HG03280 (cell line): Measurements from ENCODE around the gene CLIC5.

Source experiments
- ATAC-seq: cut with Tn5 transposase; IDR thresholded peaks from one replicate; pipeline ENCODE4 v1.9.1; 2021; ENCODE audit warnings: mild to moderate bottlenecking, moderate library complexity; ENCODE audit not compliant: unreplicated experiment

Gene CLIC5

DNA sequence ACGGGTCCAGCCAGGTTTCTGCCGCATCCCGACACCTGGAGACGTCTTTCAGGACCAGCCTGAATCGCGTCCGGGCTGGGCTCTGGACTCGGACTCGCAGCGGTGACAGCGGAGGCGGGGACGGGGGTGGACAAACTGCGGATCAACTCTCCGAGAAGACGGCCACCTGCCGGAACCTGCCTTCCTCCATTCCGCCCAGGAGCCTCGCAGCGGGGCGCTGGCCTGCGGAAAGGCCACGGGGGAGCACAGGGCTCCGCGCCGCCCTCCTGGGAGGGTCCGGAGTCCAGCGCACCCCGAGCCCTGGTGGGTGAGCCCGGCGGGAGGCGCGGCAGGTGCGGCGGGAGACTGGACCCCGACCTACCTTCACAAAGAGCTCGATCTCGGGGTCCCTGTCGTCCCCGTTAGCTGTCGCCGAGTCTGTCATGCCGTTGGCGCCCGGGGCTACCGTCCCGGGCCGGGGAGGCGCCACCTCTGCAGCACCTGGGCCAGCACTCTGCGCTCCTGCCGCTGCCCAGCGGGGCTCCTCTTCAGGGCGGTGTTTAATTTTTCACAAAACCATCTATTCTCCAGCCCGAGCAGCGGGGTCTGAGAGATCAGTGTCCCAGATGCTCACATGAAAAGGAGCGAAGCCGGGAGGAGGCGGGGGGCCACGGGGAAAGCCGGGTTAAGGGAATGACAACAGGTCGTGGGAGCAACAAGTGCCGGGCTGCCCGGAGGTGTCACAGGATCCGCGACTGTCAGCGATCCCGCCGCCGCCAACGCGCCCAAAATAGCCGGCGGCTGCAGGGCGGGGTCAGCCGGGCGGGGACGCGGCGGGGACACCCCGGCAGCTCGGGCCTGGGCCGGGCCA, at the start of gene CLIC5:
TSS of gene CLIC5 (minus strand) at position 742 of the 850 bp plus-strand sequence. CDS start at position 424, 318 bp downstream.
- no peak for ATAC-seq

DNA sequence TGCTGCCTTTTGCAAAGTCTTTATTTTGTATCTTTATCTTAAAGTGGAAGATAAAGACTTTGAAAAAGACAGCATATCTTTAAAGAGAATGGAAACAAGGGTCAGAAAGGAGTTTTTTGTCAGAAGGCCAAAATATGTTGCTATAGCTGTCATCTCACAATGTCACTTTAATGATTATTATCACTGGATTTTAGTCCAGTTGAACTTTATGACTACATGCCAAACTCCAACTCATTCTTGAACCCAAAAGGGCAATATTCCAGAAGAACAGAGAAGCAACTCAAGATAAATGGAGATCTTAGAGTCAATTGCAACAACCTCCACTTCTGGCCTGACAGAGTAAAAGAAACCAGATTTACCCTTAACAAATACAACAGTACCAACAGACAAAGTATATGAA, 47.3 kb upstream of the CLIC5 start:
- ATAC-seq: no peak

DNA sequence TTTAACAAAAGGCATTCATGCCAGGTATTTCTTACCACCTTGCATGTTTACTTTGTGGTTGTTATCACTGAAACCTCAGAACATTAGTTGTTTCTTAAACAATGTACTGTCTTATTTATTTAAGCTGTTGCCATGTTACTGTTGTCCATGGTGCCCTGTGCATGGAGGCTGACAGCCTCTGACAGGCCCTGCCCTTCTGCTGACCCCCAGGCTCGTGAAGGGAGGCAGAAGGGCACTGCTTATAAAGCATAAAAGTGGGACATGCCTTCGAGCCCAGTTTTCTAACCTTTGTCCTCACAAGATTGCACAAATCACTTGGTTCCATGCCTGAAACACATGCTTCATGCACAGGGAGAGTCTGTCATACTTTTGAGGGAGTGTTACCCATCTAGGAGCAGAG, 46.7 kb upstream of the CLIC5 start:
- ATAC-seq: no peak

DNA sequence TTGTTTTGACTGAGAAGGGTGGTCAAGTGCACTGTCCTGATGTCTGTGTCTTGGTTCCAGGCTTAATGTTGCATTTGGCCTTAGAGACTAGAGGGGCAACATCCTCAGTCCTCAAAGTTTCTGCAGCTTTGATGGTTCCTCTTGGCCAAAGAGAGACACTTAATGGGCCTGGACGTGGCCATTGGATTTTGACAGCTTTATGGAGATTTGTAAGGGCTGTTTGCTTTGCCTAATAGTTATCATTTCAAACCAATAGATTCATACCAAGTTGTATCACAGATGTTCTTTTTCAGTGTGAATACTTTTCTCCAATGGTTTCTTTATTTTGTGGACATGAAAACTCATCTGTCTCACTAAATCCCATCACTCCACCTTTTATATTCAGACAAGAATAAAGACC, 45.8 kb upstream of the CLIC5 start:
- ATAC-seq: no peak

DNA sequence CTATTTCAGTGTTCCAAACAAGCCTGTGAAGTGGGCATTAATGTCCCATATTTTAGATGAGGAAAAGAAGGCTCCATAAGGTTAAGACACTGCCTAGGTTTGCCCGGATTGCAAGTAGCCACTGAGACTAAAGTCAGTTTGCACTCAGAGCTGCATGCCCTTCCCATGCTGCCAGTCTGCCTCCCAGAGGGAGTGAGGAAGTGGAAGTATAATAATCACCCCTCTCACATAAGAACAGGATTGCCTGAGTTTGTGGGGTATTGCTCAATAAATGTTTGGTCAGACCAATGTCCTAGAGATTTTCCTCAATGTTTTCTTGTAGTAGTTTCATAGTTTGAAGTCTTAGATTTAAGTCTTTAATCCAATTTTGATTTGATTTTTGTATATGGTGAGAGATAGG, 43.9 kb upstream of the CLIC5 start:
- ATAC-seq: no peak

DNA sequence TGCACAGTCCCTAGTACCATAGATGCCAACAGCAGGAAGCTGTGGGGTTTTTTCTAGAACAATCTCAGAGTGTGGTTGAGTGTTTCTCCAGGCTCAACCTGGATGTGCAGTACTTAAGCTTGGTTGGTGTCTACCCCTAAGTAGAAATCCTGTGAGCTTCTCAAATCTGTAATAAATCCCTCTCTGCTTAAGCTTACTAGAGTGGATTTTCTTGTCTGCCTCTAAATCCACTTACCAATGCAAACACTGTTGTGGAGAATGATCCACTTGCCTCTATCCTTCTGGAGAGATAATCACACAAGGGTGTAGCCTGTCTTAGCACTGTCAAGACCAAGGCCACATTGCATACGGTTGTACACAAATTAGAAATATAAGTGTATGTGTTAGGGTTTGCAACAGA, 43.3 kb upstream of the CLIC5 start:
- ATAC-seq: no peak

DNA sequence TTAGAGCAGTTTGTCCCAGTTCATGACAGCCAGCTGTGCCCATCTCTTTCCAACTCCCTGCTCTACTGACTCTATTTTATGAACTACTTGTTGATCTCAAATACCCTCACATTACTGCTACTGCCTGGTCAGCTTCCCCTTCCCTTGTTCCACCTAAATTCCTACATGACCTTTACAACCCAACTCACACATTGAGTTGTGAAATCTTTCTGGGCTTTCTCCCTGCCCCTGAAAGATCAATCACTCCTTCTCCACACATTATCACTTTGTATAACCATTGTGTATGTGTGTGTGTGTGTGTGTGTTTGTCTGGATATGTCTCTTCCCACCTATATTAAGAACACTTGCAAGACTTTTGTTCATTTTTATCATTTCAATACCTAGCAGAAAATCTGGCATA, 42.1 kb upstream of the CLIC5 start:
- ATAC-seq: no peak

DNA sequence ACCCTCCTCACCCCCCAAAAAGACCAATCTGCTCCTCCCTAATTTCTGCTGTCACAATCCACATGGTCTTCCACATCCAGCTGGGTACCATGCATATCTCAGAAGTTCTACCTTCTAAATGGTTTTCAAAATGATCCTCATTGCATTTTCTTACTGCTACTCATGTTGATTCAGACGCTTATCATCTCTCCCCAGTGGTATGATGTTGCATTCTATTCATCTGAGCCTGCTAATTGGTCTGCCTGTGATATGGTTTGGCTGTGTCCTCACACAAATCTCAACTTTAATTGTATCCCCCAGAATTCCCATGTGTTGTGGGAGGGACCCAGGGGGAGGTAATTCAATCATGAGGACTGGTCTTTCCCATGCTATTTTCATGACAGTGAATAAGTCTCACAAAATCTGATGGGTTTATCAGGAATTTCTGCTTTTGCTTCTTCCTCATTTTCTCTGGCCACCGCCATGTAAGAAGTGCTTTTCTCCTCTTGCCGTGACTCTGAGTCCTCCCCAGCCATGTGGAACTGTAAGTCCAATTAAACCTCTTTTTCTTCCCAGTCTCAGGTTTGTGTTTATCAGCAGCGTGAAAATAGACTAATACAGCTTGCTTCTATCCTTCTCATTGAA, 41.4 kb upstream of the CLIC5 start:
- no peak for ATAC-seq

DNA sequence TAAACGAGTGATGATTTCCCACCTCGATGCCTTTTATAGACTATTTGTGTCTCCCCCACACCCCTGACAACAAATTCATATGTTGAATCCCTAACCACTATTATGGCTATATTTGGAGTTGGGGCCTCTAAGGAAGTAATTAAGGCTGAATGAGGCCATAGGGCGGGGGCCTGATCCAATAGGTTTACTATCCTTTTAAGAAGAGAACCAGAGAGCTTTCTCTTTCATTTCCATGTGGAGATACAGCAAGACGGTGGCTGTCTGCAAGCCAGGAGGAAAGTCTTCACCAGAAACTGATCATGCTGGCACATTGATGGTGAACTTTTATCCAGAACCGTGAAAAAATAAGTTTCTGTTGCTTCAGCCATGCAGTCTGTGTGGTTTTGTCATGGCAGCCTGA, 38.9 kb upstream of the CLIC5 start:
- no peak for ATAC-seq

DNA sequence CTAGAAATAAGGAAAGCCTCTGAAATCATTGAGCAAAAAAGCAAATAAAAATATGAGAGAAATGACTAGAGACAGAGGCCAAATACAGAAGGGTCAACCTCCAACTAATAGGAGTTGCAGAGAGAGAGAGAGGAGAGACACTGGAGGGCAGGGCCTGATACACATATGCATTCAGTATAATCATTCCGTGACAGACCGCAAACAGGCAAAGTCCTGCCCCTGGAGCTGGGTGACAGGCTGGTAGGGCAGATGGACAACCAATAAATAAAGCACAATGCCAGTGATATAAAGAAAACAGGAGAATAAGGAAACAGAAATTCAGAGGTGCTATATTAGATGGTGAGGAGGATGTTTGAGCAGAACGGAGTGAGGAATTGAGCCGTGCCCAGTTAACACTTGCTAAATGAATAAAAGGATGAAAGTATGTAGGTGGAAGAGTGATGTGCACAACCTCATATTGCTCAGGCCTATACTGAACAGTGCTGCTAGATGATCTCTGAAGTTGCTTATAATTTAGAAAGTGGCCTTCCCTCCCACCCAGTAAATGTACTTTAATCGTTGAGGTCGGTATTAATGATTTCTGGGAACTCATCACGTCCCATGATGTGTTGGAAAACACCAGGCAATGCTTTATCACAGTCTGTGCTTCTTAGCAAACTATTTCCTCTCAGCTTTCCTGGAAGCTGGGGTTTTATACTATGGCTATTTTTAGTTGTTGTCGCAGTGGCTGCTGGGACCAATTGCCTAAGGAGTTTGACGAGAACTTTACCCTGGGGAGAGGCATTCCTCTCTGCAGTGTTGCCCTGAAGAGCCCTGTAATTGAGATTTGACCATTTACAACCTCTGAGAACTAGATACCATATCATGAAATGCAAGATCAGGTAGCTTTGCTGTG, 37.6 kb upstream of the CLIC5 start:
- ATAC-seq: no peak

DNA sequence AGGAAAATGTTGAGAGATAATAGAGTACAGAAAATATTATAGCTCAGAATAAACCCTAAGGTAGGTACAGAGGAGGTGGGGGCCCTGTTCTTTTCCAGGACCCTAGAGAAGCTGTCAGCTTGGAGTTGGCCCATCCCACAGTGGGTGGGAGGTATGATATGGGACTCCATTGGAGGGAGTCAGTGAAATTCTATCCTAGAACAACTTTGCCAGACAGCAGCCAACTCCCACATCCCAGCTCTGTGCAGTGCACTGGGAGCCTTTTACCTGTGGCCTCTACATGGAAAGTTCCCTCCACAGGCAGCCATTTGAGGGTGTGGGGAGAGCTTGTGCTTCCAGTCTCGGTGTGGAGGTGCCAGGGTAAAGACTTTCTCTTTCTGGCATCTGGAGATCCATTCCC, 36.8 kb upstream of the CLIC5 start:
- ATAC-seq: no peak

DNA sequence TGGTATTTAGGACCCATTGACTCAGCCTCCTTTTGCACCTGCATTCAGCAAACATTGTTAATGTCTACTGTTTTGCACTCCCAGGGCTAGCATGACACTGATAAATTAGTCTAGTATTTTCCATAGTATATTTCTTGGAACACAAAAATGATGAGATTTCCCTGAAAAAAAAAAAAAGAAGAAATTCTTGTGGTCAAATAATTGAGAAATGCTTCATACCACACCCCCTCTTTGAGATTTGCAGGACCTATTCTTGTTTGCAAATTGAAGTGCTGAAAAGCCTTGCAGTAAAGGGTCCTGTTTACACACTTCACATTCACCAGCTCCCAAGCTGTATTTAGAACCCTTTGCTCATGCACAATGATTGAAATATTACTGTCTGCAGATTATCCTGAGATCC, 36.3 kb upstream of the CLIC5 start:
- no peak for ATAC-seq

DNA sequence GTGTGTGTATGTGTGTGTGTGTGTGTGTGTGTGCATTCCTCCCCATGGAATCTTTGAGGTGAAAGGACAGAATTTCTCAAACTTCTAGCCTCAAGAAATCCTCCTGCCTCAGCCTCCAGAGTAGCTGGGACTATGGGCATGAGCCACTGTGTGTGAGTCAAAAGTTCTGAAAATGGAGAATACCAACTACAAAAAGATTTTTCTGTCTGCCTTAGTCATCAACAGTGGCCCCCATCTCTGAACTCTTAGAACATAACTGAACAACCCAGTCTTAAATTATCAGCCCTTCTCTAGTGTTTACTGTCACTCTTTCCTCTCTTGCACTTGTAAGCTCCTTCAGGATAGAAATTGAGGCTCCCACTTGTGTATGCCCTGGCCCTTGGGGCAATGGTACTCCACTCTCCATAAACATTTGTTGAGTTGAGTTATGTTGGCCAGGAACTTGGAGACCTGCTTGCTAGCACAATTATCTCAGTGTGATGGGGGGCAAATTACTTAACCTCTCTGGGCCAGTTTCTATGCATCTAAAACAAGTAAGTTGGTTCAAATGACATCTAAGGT, 35.3 kb upstream of the CLIC5 start:
- ATAC-seq: no peak

DNA sequence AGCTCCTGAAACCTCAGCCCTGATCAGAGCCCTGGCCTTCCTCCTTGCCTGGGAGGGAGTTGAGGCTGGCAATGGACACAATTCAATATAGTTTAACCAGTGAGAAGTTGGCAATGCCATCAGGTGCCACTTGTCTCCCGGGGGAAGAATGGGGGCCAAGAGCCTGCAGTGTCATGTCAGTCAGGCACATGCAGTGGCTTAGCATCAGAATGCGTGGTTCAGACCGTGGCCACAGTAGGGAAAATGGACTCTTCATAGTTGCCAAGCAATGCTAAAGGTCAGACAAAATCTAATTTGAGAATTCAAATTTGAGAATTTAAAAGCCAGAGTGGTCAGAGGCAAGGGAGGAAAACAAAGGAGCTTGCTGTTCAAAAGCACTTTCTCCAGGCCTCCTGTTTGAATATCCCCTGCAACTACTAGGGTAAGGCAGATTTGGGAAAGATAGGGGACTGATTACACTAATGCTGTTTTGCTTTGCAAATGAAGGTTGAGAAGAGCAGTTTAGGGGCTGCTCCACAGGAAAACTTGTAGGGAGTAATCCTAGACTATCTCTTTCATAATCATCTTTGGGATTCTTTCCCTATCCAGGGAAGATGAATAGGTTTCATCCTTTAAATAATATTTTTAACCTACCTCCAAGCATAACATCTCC, 33.1 kb upstream of the CLIC5 start:
- ATAC-seq: no peak

DNA sequence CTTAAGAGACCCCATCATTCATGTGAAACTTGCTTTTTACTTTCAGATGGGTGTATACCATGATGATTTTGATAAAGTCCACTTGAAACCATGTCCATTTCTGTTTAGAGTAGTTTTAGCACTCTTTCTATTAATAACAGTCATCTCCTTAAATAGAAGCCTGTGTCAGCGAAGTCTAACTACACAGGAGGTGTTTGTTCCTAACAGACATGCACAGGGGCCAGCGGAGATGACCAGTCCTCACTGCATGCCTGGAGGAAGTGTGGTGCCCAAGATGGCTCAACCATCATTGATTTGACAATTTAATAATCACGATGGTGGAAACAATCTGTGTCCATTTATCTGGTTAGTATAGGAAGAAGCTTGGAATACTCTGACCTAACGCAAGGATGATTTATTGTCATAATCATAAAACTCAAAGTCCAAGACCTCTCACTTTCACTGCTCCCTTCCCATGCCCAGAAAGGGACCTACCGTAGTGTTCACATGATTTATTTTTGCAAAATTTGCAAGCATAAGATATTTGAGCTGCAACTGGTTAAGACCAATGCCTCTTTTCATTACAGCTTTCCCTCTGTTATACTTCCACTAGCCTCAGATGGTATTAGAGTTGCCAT, 31.0 kb upstream of the CLIC5 start:
- ATAC-seq: no peak

DNA sequence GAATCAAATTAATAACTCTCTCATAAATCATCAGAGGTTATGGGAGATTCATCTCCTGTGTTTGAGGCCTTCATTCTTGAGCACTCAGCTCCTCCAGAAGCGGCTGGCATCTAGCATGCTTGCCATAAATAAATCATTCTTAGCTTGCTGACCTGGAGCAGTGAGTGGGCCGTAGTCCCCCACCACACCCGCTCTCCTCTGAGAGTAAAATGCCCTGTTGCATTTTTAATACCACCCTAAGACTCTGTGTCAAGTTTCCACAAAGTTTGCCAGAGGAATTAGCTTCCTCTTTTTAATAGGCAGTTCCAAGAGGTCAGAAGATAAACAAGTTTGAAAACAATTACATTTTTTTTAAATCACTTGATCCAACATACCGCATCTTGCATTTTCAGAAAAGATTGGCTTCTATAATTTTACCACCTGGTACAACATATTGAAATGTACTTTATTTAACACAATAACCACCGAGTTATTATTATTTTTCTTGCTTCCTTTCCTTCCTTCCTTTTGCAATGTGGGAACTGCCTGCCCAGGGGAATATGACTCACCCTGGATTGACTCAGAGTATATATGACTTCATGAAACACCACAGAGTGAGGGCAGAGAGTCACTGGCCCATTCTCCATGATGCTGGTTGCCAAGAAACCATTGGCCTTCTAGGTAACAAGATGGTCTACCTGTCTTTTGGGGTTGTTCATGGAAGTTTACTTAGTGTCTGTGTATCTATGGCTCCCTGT, 29.4 kb upstream of the CLIC5 start:
- no peak for ATAC-seq

DNA sequence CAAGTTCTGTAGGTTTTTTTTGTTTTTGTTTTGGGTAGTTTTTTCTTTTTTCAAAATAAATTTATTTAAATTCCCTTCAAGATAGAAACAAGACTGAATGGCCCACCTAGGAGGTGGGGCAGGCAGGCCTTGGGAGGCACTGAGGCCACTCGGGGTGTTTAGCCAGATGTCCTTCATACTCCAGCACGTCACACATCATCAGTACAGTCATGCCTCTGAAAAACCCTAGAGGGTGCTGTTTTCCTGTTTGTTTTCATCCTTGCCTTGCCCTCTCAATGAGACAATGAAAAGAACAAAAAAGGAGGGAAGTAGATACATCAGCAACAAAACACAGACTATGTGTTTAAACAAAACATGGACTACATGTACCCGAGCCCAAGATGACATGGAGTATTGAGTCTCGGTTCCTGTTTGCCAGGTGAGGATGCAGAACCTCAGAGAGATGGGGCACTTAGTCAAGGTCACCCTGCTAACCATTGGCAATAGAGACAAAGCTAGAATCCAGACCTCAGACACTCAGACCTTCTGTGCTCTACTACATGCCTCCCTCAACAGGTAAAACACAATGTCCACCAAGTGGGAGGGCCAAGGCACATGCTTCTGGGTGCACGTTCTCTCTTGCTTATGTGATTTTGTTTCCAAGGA, 26.8 kb upstream of the CLIC5 start:
- peak; percentile 90 for ATAC-seq

DNA sequence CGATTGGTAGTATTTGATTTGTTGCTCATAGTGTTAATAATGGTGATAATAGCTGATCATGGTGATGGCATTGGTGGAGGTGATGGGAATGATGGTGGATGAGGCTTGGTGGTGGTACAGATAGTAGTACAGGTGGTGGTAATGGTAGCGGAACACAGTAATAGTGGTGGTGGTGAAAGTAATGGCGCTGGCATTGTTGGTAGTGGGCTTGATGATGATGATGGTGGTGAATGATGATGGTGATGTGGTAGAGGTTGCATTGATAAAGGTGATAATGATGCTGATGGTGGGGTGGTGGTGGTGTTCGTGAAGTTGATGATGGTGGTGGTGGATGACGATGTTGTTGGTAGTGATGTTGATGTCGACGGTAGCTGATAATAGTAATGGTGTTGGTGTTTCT, 24.6 kb upstream of the CLIC5 start:
- no peak for ATAC-seq

DNA sequence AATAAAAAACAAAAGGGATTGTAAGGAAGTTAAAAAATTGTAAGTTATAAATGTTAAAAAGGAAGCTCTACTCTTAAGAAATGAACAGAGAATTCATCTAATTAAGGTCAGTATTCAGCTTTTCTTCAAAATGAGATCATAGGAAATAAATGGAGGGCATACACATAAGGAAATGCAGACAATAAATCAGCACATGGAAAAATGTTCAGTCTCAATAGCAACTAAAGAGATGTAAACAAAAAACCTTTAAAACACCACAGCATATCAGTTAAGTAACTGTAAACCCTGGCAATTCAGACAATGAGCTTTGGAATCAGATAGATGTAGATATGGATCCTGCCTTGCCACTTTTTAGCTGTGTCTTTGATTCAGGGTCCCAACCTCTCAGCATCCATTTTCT, 24.0 kb upstream of the CLIC5 start:
- ATAC-seq: no peak
